IMR-90 (cell line): ENCODE data around the gene DDX6. TPM values are rescaled to one million over a fixed set of nuclear protein-coding genes. Genes with fewer than 3 reads are reported as not detected.

Experiments
- ATAC-seq: fragments of 200-7000 bp; cut with Tn5 transposase; 2 replicates; pipeline ENCODE4 v1.9.1; 2020; ENCODE audit warnings: low read depth, mild to moderate bottlenecking, moderate library complexity
- BruUV-seq: library from RNA; stranded (reverse); fragments of 400-500 nt; replicated peaks from 2 replicates; lab custom pipeline; 2021; lab: Mats Ljungman, UMichigan
- CTCF ChIA-PET: fragments of 300-600 bp; formaldehyde crosslinking; extraction: SDS; loops from one replicate; lab custom pipeline; 2021; ENCODE audit warnings: antibody characterized with exemption; lab: Yijun Ruan, JAX
- POLR2A ChIA-PET: fragments of 300-600 bp; sonication (Branson Sonifier 250); formaldehyde crosslinking; loops from one replicate; lab custom pipeline; 2022; ENCODE audit warnings: antibody characterized with exemption; ENCODE audit not compliant: unreplicated experiment; lab: Charles Lee
- DNase-seq: peaks from one replicate; pipeline ENCODE4 v3.0.0; 2013
- H2AFZ ChIP-seq: replicated peaks from 2 replicates; pipeline ENCODE3; 2013; ENCODE audit warnings: low read length, mild to moderate bottlenecking; ENCODE audit not compliant: poor library complexity
- H2AK5ac ChIP-seq: 2 replicates; pipeline ENCODE4 v1.6.1; 2013; ENCODE audit warnings: low read depth, low read length, inconsistent platforms
- H2AK9ac ChIP-seq: replicated peaks from 2 replicates; pipeline ENCODE3; 2013; ENCODE audit warnings: mild to moderate bottlenecking, low read depth, low read length, moderate library complexity; ENCODE audit not compliant: poor library complexity
- H2BK120ac ChIP-seq: 2 replicates; pipeline ENCODE4 v1.6.1; 2013; ENCODE audit warnings: low read depth, low read length, inconsistent platforms
- H2BK15ac ChIP-seq: 3 replicates; pipeline ENCODE4 v1.6.1; 2013; ENCODE audit warnings: low read depth, low read length, inconsistent platforms
- H2BK20ac ChIP-seq: 2 replicates; pipeline ENCODE4 v1.6.1; 2013; ENCODE audit warnings: low read depth, mild to moderate bottlenecking, inconsistent platforms, low read length, moderate library complexity
- H2BK5ac ChIP-seq: 2 replicates; pipeline ENCODE4 v1.6.1; 2013; ENCODE audit warnings: mild to moderate bottlenecking, low read depth, low read length, inconsistent platforms; ENCODE audit not compliant: poor library complexity, severe bottlenecking
- H3K14ac ChIP-seq: replicated peaks from 2 replicates; pipeline ENCODE4 v1.6.1; 2013; ENCODE audit warnings: low read depth, low read length, inconsistent platforms
- H3K18ac ChIP-seq: 2 replicates; pipeline ENCODE4 v1.6.1; 2013; ENCODE audit warnings: low read depth, low read length, control low read depth
- H3K23ac ChIP-seq: 2 replicates; pipeline ENCODE4 v1.6.1; 2013; ENCODE audit warnings: low read depth, low read length, inconsistent platforms
- H3K27ac ChIP-seq: 2 replicates; pipeline ENCODE4 v1.5.1; 2013; ENCODE audit warnings: mild to moderate bottlenecking, control low read depth, low read length; ENCODE audit not compliant: insufficient read depth
- H3K27me3 ChIP-seq: 2 replicates; pipeline ENCODE4 v1.6.1; 2013; ENCODE audit warnings: low read length; ENCODE audit not compliant: control insufficient read depth, insufficient read depth
- H3K36me3 ChIP-seq: 2 replicates; pipeline ENCODE4 v1.6.1; 2013; ENCODE audit warnings: low read length, mixed read lengths; ENCODE audit not compliant: control insufficient read depth, insufficient read depth
- H3K4ac ChIP-seq: 2 replicates; pipeline ENCODE4 v1.6.1; 2013; ENCODE audit warnings: low read depth, low read length, inconsistent platforms
- H3K4me1 ChIP-seq: 2 replicates; pipeline ENCODE4 v1.6.1; 2013; ENCODE audit warnings: low read length, mixed read lengths; ENCODE audit not compliant: control insufficient read depth, insufficient read depth
- H3K4me2 ChIP-seq: 2 replicates; pipeline ENCODE4 v1.6.1; 2013; ENCODE audit warnings: low read depth, mild to moderate bottlenecking, control low read depth, low read length, moderate library complexity
- H3K4me3 ChIP-seq: 2 replicates; pipeline ENCODE4 v1.5.1; 2013; ENCODE audit warnings: low read depth, mild to moderate bottlenecking, control low read depth, low read length, moderate library complexity; ENCODE audit not compliant: insufficient read depth
- H3K56ac ChIP-seq: 2 replicates; pipeline ENCODE4 v1.6.1; 2013; ENCODE audit warnings: low read length, inconsistent platforms; ENCODE audit not compliant: insufficient read depth; ENCODE audit errors: extremely low read depth
- H3K79me1 ChIP-seq, 2 experiments: 2 replicates each; pipeline ENCODE4 v1.6.1; 2013; ENCODE audit warnings: low read length in 2 of 2, inconsistent platforms in 1 of 2, low read depth in 1 of 2
- H3K9ac ChIP-seq: 2 replicates; pipeline ENCODE4 v1.6.1; 2013; ENCODE audit warnings: low read depth, low read length, control low read depth
- H3K9me1 ChIP-seq: 2 replicates; pipeline ENCODE4 v1.6.1; 2013; ENCODE audit warnings: low read length, inconsistent platforms; ENCODE audit not compliant: insufficient read depth
- H3K9me3 ChIP-seq: 2 replicates; pipeline ENCODE4 v1.6.1; 2013; ENCODE audit warnings: low read length; ENCODE audit not compliant: control insufficient read depth, insufficient read depth
- H4K20me1 ChIP-seq: 2 replicates; pipeline ENCODE4 v1.6.1; 2013; ENCODE audit warnings: low read length, inconsistent platforms; ENCODE audit not compliant: insufficient read depth
- H4K5ac ChIP-seq: 2 replicates; pipeline ENCODE4 v1.6.1; 2013; ENCODE audit warnings: mild to moderate bottlenecking, low read depth, low read length, control low read depth
- H4K8ac ChIP-seq, 2 experiments: 2 replicates each; pipeline ENCODE4 v1.6.1; 2013; ENCODE audit warnings: low read depth in 2 of 2, low read length in 2 of 2, control low read depth in 1 of 2, inconsistent platforms in 1 of 2
- H4K91ac ChIP-seq: 2 replicates; pipeline ENCODE4 v1.6.1; 2013; ENCODE audit warnings: low read depth, low read length, inconsistent platforms; ENCODE audit not compliant: insufficient read depth
- CHD1 ChIP-seq: IDR thresholded peaks from 2 replicates; pipeline ENCODE4 v1.6.1; 2012; ENCODE audit warnings: low read depth, low read length, improper control_type of control experiment
- ELK1 ChIP-seq: fragments of 150-350 bp; IDR thresholded peaks from 2 replicates; pipeline ENCODE4 v1.6.1; 2016; ENCODE audit warnings: low read depth, mild to moderate bottlenecking, low read length, moderate library complexity, borderline replicate concordance
- RFX5 ChIP-seq: IDR thresholded peaks from 2 replicates; pipeline ENCODE4 v1.8.0; 2012; ENCODE audit warnings: low read depth, mild to moderate bottlenecking, low read length, moderate library complexity
- WGBS, 2 experiments: methylation state at CpG; one replicate each; pipeline versions ENCODE4 v1.1.5 to v1.1.7; 2013; ENCODE audit warnings: missing lambda C conversion rate in 2 of 2; ENCODE audit not compliant: insufficient read length in 1 of 2; ENCODE audit errors: extremely low coverage in 2 of 2; 5-methylcytosine and 5-hydroxymethylcytosine counted together
- dilution Hi-C: fragments of 300-500 bp; cut with HindIII; formaldehyde crosslinking; loops from one replicate; pipeline ENCODE4 v1.14.3; 2018; ENCODE audit warnings: low sequenced_read_pairs; ENCODE audit not compliant: unreplicated experiment
- in situ Hi-C: fragments of 300-500 bp; cut with MboI; formaldehyde crosslinking; loops from 3 replicates; pipeline ENCODE4 v1.14.3; 2019; ENCODE audit warnings: low sequenced_read_pairs, inconsistent platforms, mixed read lengths
- intact Hi-C: fragments of 100-400 bp; cut with micrococcal nuclease; formaldehyde crosslinking; loops from 2 replicates; pipeline ENCODE4 v1.10.0; 2022
- polyA plus RNA-seq, 3 experiments: library from polyadenylated mRNA; depleted of rRNA; stranded (reverse); fragments of >200 nt; gene quantifications; 2 replicates each; pipeline ENCODE4 v1.2.3, GENCODE V29; 2012; ENCODE audit warnings: low replicate concordance in 1 of 3
- total RNA-seq: library from RNA; depleted of rRNA; stranded (reverse); fragments of >200 nt; gene quantifications from 2 replicates; pipeline ENCODE4 v1.2.3, GENCODE V29; 2012

The DDX6 gene
- total and polyA plus RNA-seq, 2 of the 4 experiments (the other 2 are of a cell fraction), result 19.2 to 197 TPM

GRCh38 chr11:118740892-118741291 lies 50.1 kb downstream of the DDX6 start:
- no peak overlapping the region for H4K8ac ChIP-seq
- intact Hi-C loops (no loop called here), in situ Hi-C loops (no loop called here), dilution Hi-C loops (no loop called here)
- no peak overlapping the region for H2AFZ ChIP-seq
- H3K79me1 ChIP-seq, result no peaks in the 10 kb centered on the region
- H3K4me3 ChIP-seq, result no peak overlapping the region
- no peaks in the 10 kb centered on the region for H3K4me1 ChIP-seq
- no peaks in the 10 kb centered on the region for H4K20me1 ChIP-seq
- TF ChIP-seq RFX5 (no peak), CHD1 (no peak), ELK1 (no peak)
- H3K56ac ChIP-seq, result no peak overlapping the region
- H3K4me2 ChIP-seq, result no peak overlapping the region
- H2BK20ac ChIP-seq, result no peak overlapping the region
- ChIA-PET POLR2A (no interaction called here), CTCF (no interaction called here)
- ATAC-seq (no peak), DNase-seq (no peak)
- no CpG with 5 or more reads among the region's 1 CpG for WGBS, 2 experiments
- no TSS peak for BruUV-seq
- no peak overlapping the region for H4K5ac ChIP-seq
- no peak overlapping the region for H2BK5ac ChIP-seq
- H4K91ac ChIP-seq, result no peak overlapping the region
- no peak overlapping the region for H2AK5ac ChIP-seq
- H2BK15ac ChIP-seq, result no peak overlapping the region
- no peak overlapping the region for H3K4ac ChIP-seq
- H3K27me3 ChIP-seq, result peaks cover 5% of the 10 kb centered on the region
- H3K9me3 ChIP-seq, result no peaks in the 10 kb centered on the region
- H3K36me3 ChIP-seq, result no peaks in the 10 kb centered on the region
- no peak overlapping the region for H3K23ac ChIP-seq
- H3K18ac ChIP-seq, result no peak overlapping the region
- no peak overlapping the region for H3K27ac ChIP-seq
- no peaks in the 10 kb centered on the region for H3K9me1 ChIP-seq
- H2AK9ac ChIP-seq, result no peak overlapping the region
- H3K9ac ChIP-seq, result no peak overlapping the region
- H2BK120ac ChIP-seq, result no peak overlapping the region
- H3K14ac ChIP-seq, result no peak overlapping the region
